ENCODE results near the gene SDF2.

SDF2 gene

GRCh38 chr17:28661635-28662526, at the start of gene SDF2, which contains the start of gene SUPT6H:
SDF2 (minus strand) TSS chr17:28661906; CDS start chr17:28661876, 30 bp downstream.
SUPT6H (plus strand) TSS chr17:28662205; CDS start chr17:28673402, 11,197 bp downstream.
- Histone ChIP-seq H3K9me3 (peaks cover 17% of the 10 kb centered on the region), H3K4me3 (peak within 1 kb of the TSS; percentile 88), H3K36me3 (peaks cover 58% of the 10 kb centered on the region), H3K4me1 (peaks cover 43% of the 10 kb centered on the region), H3K9ac (peak within 1 kb of the TSS; percentile 90), H4K20me1 (peaks cover 78% of the 10 kb centered on the region), H3K4me2 (peak within 1 kb of the TSS; percentile 93), H3K27me3 (no peaks in the 10 kb centered on the region), H3K27ac (peak within 1 kb of the TSS; percentile 91)
- TF ChIP-seq Cebpa-rat (IDR thresholded peaks at IDR 0.05) = no peak

GRCh38 chr17:28710861-28711722, 49.4 kb upstream of the SDF2 start:
- Histone ChIP-seq H3K4me1 (peaks cover 47% of the 10 kb centered on the region), H3K9me3 (no peaks in the 10 kb centered on the region), H3K36me3 (peaks cover 38% of the 10 kb centered on the region)

GRCh38 chr17:28707339-28707720, 45.6 kb upstream of the SDF2 start:
- Histone ChIP-seq H4K20me1 (peaks cover 25% of the 10 kb centered on the region), H3K4me3 (no peak overlapping the region), H3K36me3 (peaks cover 41% of the 10 kb centered on the region), H3K4me2 (no peak overlapping the region), H3K9ac (no peak overlapping the region), H3K9me3 (no peaks in the 10 kb centered on the region), H3K4me1 (peaks cover 14% of the 10 kb centered on the region), H3K27ac (no peak overlapping the region), H3K27me3 (no peaks in the 10 kb centered on the region)
- no peak for TF ChIP-seq Cebpa-rat (IDR thresholded peaks at IDR 0.05)

More at GRCh38 chr17:28710861-28711722, 49.4 kb upstream of the SDF2 start:
- H3K27ac ChIP-seq = peak overlapping the region; percentile 87
- H3K27me3 ChIP-seq = no peaks in the 10 kb centered on the region
- TF ChIP-seq Cebpa-rat (IDR thresholded peaks at IDR 0.05) = no peak
- H4K20me1 ChIP-seq = peaks cover 19% of the 10 kb centered on the region
- H3K9ac ChIP-seq = peak overlapping the region; percentile 84
- peak overlapping the region; percentile 96 for H3K4me2 ChIP-seq
- H3K4me3 ChIP-seq = peak overlapping the region; percentile 78

- H3K9ac ChIP-seq = no peak overlapping the region
- H3K9me3 ChIP-seq = no peaks in the 10 kb centered on the region
- H3K36me3 ChIP-seq = peaks cover 47% of the 10 kb centered on the region
- no peak overlapping the region for H3K27ac ChIP-seq
- no peak overlapping the region for H3K4me2 ChIP-seq
- no peak for TF ChIP-seq Cebpa-rat (IDR thresholded peaks at IDR 0.05)
- H3K27me3 ChIP-seq = no peaks in the 10 kb centered on the region
- peaks cover 13% of the 10 kb centered on the region for H3K4me1 ChIP-seq
- no peak overlapping the region for H3K4me3 ChIP-seq
- peaks cover 25% of the 10 kb centered on the region for H4K20me1 ChIP-seq
Observed at GRCh38 chr17:28706471-28707338, 45.0 kb upstream of the SDF2 start.

GRCh38 chr17:28705728-28706334, 44.1 kb upstream of the SDF2 start:
- peaks cover 56% of the 10 kb centered on the region for H3K36me3 ChIP-seq
- no peak overlapping the region for H3K4me3 ChIP-seq
- TF ChIP-seq Cebpa-rat (IDR thresholded peaks at IDR 0.05) = no peak
- H3K27ac ChIP-seq = no peak overlapping the region
- no peaks in the 10 kb centered on the region for H3K27me3 ChIP-seq
- peaks cover 25% of the 10 kb centered on the region for H4K20me1 ChIP-seq
- H3K4me2 ChIP-seq = no peak overlapping the region
- H3K9ac ChIP-seq = no peak overlapping the region
- H3K4me1 ChIP-seq = peaks cover 13% of the 10 kb centered on the region
- no peaks in the 10 kb centered on the region for H3K9me3 ChIP-seq

- H3K4me2 ChIP-seq = no peak overlapping the region
- no peaks in the 10 kb centered on the region for H3K9me3 ChIP-seq
- H3K9ac ChIP-seq = no peak overlapping the region
- peaks cover 8% of the 10 kb centered on the region for H3K4me1 ChIP-seq
- H3K27me3 ChIP-seq = no peaks in the 10 kb centered on the region
- no peak for TF ChIP-seq Cebpa-rat (IDR thresholded peaks at IDR 0.05)
- no peak overlapping the region for H3K27ac ChIP-seq
- H3K4me3 ChIP-seq = no peak overlapping the region
- H3K36me3 ChIP-seq = peaks cover 62% of the 10 kb centered on the region
- H4K20me1 ChIP-seq = peaks cover 25% of the 10 kb centered on the region
Observed at GRCh38 chr17:28705074-28705659, 43.5 kb upstream of the SDF2 start.

- Histone ChIP-seq H3K36me3 (peaks cover 70% of the 10 kb centered on the region), H3K27me3 (no peaks in the 10 kb centered on the region), H3K4me2 (no peak overlapping the region), H3K4me3 (no peak overlapping the region), H3K27ac (no peak overlapping the region), H3K9ac (no peak overlapping the region), H4K20me1 (peaks cover 25% of the 10 kb centered on the region), H3K9me3 (no peaks in the 10 kb centered on the region), H3K4me1 (no peaks in the 10 kb centered on the region)
- TF ChIP-seq Cebpa-rat (IDR thresholded peaks at IDR 0.05) = no peak
Observed at GRCh38 chr17:28704219-28704858, 42.6 kb upstream of the SDF2 start.

- Histone ChIP-seq H3K27ac (no peak overlapping the region), H3K36me3 (peaks cover 77% of the 10 kb centered on the region), H3K4me1 (no peaks in the 10 kb centered on the region), H4K20me1 (peaks cover 31% of the 10 kb centered on the region), H3K4me2 (no peak overlapping the region), H3K4me3 (no peak overlapping the region), H3K9me3 (no peaks in the 10 kb centered on the region), H3K27me3 (no peaks in the 10 kb centered on the region), H3K9ac (no peak overlapping the region)
- TF ChIP-seq Cebpa-rat (IDR thresholded peaks at IDR 0.05) = no peak
Observed at GRCh38 chr17:28703552-28704218, 42.0 kb upstream of the SDF2 start.

Data from BLaER1 (cell line).